SH-SY5Y (cell line): ENCODE measurements around the gene HOXA9.

Experiments used
- GATA2 ChIP-seq: IDR thresholded peaks from 2 replicates; pipeline ENCODE4 v1.6.1; 2011; ENCODE audit warnings: mild to moderate bottlenecking, low read depth, low read length
- GATA3 ChIP-seq: IDR thresholded peaks from 2 replicates; pipeline ENCODE4 v1.6.1; 2011; ENCODE audit warnings: low read depth, mild to moderate bottlenecking, low read length, moderate library complexity

DNA sequence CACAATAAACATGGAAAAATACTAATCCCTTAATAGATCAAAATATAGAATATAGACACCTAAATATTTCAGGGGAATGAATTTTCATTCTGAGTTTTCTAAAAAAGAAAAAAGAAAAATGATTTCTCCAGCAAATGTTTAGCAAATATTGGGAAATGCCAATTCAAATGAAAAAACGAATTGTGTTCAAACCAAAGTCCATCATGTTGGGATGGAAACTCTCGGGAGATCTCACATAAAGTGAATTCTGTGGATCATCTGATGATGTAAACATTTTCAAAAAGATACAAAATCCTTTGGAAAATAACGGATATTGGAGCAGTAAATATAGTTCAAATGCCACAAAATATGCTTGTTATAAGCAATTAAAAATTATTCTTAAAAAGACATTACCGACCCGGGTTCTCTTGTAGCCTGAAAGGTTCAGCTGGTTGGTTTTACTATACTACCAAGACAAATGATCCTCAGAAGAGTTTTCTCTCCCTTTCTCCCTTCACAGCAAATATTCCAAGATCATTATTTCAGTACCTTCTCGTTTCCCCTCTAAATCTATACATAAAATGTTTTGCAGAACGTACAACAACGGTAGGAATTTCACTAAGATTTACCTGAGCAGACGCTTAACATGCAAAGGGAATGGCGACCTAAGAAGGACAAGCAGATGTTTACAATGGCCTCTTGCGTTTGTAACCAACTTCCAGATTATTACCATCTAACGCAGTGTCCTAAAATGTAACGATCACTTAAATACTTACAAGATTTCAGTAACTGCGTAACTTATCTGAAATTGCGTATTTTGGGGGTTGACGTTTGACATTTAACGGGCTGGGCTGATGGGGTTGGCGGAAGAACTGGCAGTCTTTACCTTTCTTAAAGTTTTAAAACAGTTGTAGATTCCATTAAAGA, 32.1 kb upstream of the HOXA9 start:
- no peak for TF ChIP-seq GATA2
- TF ChIP-seq GATA3 = no peak
